HG02981 (cell line): ENCODE data around the gene CDKAL1.
"Not testable (repeated sequence)": the region's sequence is repeated elsewhere in the genome, so short reads cannot be mapped to it uniquely, and the experiment has no call there.

ENCODE experiments used
- ATAC-seq: cut with Tn5 transposase; IDR thresholded peaks from one replicate; pipeline ENCODE4 v1.9.1; 2021; ENCODE audit warnings: mild to moderate bottlenecking, moderate library complexity; ENCODE audit not compliant: unreplicated experiment

CDKAL1 gene

DNA sequence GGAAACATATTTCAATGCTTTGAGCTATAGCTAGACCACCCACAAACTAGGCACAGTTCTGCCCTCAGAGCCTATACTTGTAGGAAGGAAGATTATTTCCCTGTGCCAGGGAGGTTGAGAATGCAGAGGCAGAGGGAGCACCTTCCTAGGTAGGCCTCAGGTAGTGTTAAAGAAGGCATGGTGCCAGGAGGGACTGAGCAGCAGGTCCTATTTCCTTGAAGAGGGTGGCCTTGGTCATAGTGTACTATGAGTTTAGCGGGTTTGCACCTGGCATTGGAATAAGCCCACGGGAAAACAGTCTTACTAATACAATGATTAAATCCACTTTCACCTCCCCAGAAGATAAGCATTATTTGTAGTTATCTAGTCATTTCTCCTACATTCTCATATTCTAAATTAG is 375.4 kb downstream of the CDKAL1 start:
- ATAC-seq: no peak

DNA sequence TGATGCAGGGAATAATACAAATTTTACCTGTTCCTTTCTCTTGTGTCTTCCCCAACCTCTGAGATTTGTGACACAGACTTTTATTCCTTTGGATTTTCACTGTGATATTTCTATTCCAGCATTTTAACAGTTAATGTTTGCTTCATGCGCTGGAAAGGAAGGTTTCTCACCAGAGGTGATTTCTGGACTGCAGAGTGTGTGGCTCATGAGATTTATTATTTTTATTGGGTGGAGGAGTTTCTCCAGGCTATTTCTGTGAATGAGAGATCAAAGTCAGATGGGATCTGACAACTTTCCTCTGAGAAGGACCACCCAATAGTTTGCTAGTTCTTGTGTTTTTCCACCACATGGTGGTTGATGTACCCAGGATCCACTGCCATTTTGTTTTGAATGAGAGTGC is 377.5 kb downstream of the CDKAL1 start:
- no peak for ATAC-seq

DNA sequence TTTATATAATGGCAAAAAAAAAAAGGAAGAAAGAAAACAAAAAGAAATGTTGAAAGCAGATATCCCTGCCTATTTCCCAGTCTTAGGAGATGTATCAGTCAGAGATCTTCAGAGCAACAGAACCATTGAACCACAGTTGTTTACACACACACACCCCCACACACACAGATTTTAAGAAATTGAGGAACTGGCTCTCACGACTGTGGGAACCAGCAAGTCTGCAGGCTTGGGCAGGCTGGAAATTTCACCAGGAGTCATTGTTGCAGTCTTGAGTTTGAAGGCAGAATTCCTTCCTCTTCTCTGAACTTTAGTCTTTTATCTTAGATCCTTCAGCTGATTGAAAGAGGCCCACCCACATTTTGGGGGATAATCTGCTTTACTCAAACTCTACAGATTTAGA is 380.9 kb downstream of the CDKAL1 start:
- no peak for ATAC-seq

DNA sequence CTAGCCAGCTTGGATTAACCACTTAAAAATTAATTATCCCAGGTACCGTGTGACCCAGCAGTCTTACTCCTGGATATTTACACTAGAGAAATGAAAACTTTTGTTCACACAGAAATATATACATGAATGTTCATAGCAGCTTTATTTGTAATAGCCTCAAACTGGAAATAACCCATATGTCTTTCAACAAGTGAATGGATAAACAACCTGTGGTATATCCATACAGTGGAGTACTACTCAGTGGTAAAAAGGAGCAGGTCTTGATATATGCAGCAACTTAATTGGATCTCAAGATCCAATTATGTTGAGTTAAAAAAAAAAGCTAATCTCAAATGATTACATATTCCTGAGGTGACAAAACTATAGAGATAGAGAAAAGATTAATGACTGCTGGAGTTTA is 381.4 kb downstream of the CDKAL1 start:
- ATAC-seq: no peak

DNA sequence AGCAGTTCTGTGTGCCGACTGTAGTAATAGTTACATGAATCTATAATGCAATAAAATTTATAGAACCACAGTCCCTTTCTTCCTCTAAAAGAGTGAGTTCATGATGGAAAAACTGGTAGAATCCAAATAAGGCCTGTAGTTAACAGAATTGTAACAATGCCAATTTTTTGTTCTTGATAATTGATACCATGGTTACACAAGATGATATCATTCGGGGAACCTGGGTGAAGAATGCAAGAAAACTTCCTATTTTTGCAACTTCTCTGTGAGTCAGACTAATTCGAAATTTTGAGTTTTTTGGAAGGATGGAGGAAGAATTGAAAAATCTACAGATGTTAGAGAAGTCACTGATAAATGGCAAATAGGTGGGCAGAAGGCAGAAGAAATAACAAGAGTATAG is 381.8 kb downstream of the CDKAL1 start:
- no peak for ATAC-seq

DNA sequence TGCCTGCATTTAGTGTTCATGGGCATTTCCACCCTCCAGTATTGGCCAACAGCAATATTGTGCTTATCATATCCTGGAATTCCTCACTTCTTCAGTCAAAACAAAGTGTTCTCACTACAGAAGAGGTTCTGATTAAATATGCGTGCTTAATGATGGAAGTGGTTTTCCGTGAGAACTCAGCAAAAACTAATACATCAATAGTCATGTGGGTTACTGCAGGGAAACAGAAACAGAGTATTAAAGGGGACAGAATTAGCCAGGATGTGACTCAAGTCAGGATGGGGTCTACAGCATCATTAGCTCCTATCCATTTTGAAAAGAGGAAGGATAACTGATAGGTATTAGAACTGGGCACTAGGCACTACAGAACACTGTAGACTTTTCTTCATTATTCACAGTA is 384.6 kb downstream of the CDKAL1 start:
- ATAC-seq: no peak

DNA sequence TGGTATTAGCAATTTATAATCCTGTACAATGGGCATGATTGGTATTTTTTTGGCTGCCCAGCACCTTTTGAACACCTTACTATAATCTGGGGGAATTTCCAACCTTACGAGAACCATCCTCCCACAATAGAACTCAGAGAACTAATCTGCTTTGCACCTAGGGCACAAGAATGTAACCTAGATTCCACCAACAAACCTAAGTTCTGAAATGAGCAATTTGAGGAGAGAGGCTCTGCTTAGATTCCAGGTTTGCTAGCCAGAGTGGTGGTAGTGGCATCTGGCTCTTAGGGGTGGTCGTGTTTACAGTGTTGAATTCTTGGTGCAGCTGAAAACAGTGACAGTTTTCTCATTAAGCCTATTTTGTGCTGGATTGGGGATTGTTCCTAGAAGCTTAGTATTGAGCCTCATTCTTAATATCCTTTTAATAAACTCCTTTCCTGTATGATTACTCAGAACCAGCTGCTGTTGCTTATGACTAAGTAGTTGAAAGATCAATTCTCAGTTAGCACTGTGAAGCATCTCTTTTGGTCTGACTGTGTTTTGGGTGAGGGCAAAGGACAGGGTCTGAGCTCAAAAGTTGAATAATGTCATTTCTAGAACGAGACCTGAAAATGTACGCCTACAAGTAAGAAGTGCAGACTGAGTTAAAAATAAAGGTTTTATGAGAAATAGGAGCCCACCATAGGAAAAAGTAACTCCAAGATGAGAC is 385.6 kb downstream of the CDKAL1 start:
- ATAC-seq: peak; percentile 85

DNA sequence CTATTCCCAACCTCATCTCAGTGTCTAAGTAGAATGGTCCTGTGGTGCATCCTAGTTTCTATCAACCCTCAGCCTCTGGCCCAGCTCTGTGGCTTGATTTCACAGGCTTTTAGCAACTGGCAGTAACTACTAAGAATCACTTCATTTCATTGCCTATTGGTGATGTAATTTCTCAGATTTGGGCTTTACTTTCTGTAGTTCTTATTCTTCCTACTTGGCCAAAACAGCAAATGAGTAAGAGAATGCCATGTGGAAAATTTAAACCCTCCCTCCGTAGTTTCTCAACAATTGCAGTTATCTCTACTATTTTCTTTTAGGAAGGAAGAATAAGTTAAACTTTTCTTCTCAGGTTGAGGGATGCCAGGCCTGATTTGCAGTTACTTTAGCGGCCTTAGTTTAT is 387.3 kb downstream of the CDKAL1 start:
- no peak for ATAC-seq

DNA sequence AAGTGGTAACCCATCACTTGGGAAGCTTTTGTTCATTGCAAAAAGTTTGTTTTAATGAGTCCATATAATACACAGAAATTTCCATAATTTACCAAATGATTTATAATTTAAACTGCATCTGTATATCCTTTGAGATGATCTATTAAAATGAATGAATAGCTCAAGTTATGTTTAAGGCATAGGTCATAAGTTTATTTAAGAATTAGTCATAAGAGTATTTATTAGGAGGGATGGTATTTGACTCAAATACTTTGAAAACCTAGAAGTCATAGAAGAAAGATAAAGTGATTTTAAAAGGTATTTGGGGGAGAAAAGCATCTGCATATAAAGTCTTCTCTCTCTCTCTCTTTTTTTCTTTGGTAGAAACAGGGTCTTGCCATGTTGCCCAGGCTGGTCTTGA is 388.5 kb downstream of the CDKAL1 start:
- no peak for ATAC-seq

DNA sequence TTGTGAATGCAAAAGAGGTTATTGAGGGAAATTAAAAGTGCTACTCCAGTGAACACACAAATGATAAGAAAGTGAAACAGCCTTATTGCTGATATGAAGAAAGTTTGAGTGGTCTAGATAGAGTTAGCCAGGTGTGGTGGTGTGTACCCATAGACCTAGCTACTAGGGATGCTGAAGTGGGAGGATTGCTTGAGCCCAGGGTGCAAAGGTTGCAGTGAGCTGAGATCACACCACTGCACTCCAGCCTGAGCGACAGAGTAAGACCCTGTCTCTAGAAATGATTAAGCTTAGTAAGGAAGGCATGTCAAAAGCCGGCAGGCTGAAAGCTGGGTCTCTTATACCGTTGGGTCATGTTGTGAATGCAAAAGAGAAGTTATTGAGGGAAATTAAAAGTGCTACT is 389.8 kb downstream of the CDKAL1 start:
- not testable (repeated sequence) for ATAC-seq

DNA sequence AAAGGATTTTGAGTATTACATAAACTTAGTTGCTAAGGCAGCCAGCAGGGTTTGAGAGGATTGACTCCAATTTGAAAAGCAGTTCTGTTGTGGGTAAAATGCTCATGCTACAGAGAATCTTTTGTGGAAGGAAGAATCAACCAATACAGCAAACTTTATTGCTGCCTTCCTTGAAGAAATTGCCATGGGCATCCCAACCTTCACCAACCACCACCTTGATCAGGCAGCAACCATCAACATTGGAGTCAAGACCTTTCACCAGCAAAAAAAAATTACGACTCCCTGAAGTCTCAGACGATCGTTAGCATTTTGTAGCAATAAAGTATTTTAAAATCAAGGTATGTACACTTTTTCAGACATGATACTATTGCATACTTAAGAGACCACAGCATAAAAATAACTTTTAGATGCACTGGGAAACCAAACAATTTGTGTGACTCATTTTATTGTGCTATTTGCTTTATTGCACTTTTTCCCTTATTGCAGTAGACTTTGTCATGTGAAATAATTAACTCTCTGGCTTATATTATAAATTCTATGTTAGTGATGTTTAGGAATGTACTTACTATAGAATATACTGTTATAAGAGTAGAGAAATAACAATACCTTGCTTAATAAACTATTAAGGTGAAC is 390.8 kb downstream of the CDKAL1 start:
- no peak for ATAC-seq

DNA sequence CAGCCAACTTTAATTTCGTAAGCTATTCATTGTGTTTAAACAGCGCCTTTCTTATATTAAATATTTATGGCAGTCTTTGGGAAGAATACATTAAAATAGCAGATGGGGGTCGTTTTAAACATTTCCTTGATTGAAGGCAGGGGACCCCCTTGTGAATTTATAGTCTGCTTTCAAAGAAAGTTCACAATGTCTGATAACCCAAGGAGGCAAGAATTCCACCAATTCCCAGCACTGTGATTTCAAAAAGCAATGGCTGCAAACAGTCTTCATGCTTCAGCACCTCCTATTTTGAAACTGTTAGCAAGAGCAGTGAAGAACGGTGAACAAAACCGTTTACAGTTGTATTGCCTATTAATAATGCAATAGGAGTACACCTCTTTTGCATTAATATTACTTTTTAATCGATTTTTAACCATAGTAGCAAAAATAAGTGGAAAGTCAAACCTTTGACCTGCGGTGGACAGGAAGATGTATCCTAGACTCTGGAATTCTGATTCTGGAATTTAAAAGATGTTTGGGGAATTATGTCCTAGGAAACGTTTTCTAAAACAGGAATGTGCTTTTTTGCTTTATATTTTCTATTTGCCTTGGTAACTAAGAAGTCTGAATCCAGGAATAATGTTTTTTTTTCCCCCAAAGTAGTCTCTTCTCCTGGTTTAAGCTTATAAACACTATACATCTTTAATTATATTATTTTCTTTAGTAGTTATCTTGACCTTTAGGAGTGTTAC is 393.0 kb downstream of the CDKAL1 start:
- no peak for ATAC-seq

DNA sequence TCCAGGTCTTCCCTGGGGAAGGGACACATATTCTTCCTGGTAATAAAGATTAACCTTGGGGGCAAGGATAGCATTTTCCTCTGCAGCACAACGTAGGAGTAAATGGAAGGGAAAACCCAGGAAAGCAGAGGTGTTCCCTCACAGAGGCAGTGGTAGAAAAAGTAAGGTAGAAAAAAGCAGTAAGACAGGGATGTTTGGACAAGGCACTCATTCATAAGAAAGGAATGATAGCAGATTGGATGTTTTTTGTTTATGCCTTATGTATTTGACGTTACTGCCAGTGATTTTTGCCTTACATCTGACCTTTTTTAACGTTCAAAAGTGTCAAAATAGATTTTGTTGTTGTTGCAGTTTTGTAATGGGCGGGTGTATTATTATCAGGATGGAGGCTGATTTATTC is 395.0 kb downstream of the CDKAL1 start:
- no peak for ATAC-seq

DNA sequence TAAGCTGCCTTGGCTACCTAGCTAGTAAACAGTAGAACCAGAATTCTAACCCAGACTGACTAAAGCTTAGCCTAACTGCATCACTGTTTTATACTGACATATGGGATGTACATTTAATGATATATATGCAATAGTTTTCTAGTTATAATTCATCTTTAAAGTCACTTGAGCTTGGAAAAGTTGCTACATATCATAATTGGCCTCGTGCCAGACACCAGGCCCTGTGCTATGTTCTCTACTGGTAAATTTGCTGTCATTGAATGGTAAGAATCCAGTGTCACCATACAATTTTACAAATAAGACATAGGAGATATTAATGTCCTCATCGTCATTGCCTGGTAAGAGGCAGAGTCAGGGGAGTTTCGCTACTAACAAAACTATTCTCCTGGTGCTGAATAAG is 396.8 kb downstream of the CDKAL1 start:
- ATAC-seq: no peak

DNA sequence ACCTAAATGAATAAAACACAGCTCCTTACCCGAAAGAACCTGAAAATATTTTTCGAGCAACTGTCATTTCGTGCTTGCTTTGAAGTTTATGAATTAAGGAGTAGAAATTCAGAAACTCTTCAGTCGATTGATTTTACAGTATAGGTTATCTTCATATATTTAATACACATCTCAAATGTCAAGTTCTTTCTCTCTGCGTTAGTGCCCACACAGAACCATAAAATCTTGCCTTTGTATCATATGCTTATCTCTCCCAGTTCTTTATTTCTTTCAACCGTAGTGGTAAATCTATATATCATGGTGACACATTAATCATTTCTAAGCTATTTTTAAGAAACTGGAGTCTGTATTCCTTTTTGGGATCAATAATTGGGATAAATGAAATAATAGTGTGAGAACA is 397.5 kb downstream of the CDKAL1 start:
- no peak for ATAC-seq

DNA sequence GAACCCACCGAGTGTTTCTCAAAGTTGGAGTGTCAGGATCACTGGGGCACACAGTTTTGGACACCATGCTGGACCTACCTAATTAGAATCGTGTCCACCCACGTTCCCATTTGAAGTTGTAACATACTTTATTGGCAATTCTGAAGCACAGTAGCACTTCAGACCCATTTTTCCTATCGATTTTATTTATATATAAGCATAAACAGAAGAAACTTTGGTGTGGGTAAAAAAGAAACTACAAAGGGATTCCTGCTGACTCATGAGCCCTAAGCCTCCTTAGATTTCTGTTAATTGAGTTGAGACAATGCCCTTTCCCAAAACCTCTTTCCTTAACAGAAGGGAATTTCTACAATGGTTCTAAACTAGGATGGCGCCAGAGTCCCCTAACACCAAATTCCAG is 398.0 kb downstream of the CDKAL1 start:
- no peak for ATAC-seq

DNA sequence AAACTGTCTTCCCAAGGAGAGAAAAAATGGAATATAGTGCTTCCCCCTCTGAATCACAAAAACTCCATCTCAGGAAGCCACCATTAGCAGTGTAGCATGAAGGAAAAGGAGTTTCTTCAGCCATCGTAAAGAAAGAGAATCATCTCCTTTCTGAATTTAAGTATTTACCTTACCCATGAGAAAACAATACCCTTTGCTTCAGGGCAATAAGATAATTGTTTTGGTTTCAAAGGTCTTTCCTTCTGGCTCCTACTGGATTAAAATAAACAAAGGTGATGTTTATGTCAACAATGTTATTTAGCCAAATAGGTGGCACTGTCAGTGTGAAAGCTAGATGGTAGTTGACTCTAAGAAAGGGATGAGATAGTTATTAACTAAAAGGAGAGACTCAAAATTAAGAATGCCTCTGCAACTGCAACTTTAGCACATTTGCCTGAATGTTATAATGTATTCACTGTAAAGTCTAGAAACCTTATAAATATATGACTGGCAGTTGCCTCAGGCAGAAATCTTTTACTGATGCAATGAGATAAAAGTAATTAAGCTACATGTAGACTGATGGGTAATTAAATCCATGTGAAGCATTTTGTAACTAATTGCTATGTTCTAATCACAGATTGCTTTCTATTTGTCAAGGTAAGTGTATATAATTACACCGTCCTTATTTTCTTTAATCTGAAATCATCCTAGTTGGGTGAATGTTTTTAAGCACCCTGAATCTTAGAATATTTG is 399.0 kb downstream of the CDKAL1 start:
- ATAC-seq: no peak

DNA sequence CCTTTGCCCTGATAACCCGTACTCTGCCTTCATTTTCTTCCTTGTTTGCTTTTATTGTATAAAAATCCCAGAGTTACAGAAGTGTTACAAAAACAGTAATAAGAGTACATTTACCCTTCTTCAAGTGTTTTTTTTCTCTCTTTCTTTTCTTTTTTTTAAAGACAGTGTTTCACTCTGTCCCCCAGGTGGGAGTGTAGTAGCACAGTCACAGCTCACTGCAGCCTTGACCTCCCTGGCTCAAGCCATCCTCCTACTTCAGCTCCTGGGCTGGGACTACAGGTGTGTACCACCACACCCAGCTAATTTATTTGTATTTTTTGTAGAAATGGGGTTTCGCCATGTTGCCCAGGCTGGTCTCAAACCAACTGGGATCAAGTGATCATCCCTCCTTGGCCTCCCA is 402.7 kb downstream of the CDKAL1 start:
- ATAC-seq: no peak

DNA sequence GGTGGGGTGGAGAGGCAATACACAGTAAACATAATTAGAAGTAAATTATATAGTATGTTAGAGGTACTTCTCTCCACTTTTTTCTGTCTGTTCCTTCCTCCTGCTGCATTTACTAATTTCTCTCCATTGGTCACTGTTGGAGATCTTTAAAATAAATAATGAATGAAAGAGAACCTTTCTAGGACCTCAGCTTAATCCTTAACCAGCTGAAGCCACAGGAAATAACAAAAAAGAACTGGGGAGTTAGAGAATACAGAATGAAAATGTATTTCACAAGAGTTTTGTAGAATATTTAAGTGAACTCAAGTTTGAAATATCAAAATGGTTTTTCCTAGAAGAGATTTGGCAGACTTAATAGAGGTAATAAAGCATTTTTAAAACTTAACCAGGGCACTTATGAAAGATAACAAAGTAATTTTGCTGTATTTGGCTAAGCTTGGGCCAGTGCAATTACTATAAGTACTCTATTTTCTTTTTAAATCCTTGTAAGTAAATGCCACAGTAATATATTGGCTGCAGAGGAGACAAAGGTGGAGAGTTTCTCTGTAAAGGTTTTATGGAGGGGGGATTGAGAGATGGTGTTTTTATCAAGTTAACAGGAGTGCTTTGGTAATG is 405.0 kb downstream of the CDKAL1 start:
- ATAC-seq: no peak

DNA sequence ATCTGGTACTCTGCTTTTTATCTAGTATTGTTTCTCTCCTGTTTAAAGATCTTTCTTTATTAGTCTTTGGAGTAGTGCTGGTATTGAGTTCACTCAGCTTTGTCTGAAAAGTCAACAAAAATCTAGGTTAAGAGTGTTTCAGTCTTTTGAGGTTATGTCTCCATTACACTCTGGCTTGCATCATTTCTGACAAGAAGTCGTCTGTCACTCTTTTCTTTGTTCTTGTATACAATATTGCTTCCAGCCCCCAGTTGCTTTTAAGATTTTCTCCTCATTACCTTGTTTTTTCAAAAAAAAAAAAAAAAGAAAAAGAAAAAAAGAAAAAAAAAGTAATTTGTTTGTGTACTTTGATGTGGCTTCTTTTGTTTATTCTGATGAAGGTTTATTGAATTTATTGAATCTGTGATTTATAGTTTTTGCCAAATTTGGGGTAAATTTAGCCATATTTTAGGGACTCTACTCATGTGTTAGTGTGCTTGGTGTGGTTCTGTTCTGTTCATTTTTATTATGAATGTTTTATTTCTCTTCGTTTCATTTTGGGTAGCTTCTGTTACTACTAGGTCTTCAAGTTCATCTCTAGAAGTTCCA is 408.9 kb downstream of the CDKAL1 start:
- ATAC-seq: no peak

DNA sequence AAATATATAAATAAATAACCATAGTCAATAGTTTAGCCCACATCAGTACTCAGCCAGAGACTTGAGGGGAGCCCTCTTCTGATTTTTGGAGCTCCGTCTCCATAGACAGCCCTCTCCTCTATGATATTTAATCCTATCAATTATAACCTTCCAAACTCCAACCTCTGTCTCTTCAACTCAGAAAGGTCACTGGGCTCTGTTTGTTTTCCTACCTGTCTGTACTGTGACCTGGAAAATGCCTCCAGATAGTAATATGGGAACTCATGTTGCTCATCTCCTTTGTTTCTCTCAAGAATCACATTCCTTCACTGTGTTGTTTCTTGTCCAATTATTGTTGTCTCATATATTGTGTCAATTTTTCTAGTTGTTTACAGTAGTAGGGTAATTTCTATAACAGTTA is 409.7 kb downstream of the CDKAL1 start:
- ATAC-seq: no peak
